GM21381 (cell line): ENCODE measurements around the gene CTSC.

Experiments used
- ATAC-seq: cut with Tn5 transposase; IDR thresholded peaks from one replicate; pipeline ENCODE4 v1.9.1; 2021; ENCODE audit warnings: mild to moderate bottlenecking, moderate library complexity; ENCODE audit not compliant: unreplicated experiment

The CTSC gene

GRCh38 chr11:88353835-88354496 lies 16.4 kb upstream of the CTSC start:
- ATAC-seq: no peak

GRCh38 chr11:88353386-88353785 lies 15.8 kb upstream of the CTSC start:
- no peak for ATAC-seq

- no peak for ATAC-seq
Observed at GRCh38 chr11:88352139-88352538, 14.6 kb upstream of the CTSC start.

- ATAC-seq: no peak
Observed at GRCh38 chr11:88348870-88349269, 11.3 kb upstream of the CTSC start.

- ATAC-seq: no peak
Observed at GRCh38 chr11:88345949-88346348, 8.4 kb upstream of the CTSC start.

GRCh38 chr11:88345408-88345807 lies 7.9 kb upstream of the CTSC start:
- ATAC-seq: peak; percentile 42

- no peak for ATAC-seq
Observed at GRCh38 chr11:88344869-88345268, 7.3 kb upstream of the CTSC start.

- ATAC-seq: no peak
Observed at GRCh38 chr11:88341522-88342251, 4.2 kb upstream of the CTSC start.

GRCh38 chr11:88340366-88340935 lies 2.9 kb upstream of the CTSC start:
- ATAC-seq: no peak

GRCh38 chr11:88337987-88338668 lies 592 bp upstream of the CTSC start:
- ATAC-seq: peak; percentile 37

- no peak for ATAC-seq
Observed at GRCh38 chr11:88335284-88335683, 2.3 kb downstream of the CTSC start.

GRCh38 chr11:88333862-88334261 lies 3.7 kb downstream of the CTSC start:
- ATAC-seq: no peak

GRCh38 chr11:88332851-88333250 lies 4.7 kb downstream of the CTSC start:
- no peak for ATAC-seq

- no peak for ATAC-seq
Observed at GRCh38 chr11:88330826-88331428, 6.6 kb downstream of the CTSC start.

GRCh38 chr11:88329563-88330250 lies 7.8 kb downstream of the CTSC start:
- no peak for ATAC-seq

GRCh38 chr11:88327462-88328143 lies 9.9 kb downstream of the CTSC start:
- ATAC-seq: peak; percentile 28

GRCh38 chr11:88327061-88327460 lies 10.5 kb downstream of the CTSC start:
- peak; percentile 57 for ATAC-seq

GRCh38 chr11:88326099-88326498 lies 11.4 kb downstream of the CTSC start:
- ATAC-seq: no peak

- no peak for ATAC-seq
Observed at GRCh38 chr11:88324562-88325345, 12.8 kb downstream of the CTSC start.
